Tibial nerve (tissue), 4 donors: ENCODE results near the gene TFEB.

ENCODE experiments used
- EP300 ChIP-seq, 2 donors: sonication (generic); formaldehyde crosslinking; IDR thresholded peaks; one replicate each; pipeline ENCODE4 v1.6.1; 2017; ENCODE audit warnings: antibody characterized with exemption in 2 of 2, mild to moderate bottlenecking in 1 of 2
- POLR2A ChIP-seq, 2 donors: fragments of 450-650 bp; IDR thresholded peaks; one replicate each; pipeline ENCODE4 v1.6.1; 2017; ENCODE audit warnings: antibody characterized with exemption in 2 of 2, mild to moderate bottlenecking in 2 of 2, moderate library complexity in 2 of 2
- TF ChIP-seq, protein P1 (sequence below), 5 experiments: fragments of 200-600 bp in 3 of 5; fragments of 450-650 bp in 2 of 5; sonication (generic) in 3 of 5; IDR thresholded peaks; one replicate each; pipeline ENCODE4 v1.5.1; 2016 to 2019; ENCODE audit warnings: antibody characterized with exemption in 5 of 5, mild to moderate bottlenecking in 3 of 5, moderate library complexity in 2 of 5

DNA sequence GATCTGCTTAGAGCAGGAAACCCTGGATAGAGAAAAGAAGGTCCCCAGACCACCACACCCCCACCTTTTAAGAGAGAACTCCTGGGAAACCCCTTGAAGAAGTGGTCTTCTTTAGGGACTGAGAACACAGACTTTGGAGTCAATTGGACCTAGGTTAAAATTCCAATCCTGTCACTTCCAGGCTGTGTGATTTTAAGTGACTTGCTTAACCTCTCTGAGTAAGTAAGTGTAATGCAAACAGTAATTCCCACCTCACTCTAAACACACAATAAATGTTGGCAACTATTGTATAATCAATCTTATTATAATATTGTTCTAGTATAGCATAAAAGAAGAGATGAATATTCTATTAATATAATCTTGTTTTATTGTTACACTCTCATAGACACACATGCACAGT lies 3.3 kb downstream of the TFEB start:
- TF ChIP-seq, protein P1, sequence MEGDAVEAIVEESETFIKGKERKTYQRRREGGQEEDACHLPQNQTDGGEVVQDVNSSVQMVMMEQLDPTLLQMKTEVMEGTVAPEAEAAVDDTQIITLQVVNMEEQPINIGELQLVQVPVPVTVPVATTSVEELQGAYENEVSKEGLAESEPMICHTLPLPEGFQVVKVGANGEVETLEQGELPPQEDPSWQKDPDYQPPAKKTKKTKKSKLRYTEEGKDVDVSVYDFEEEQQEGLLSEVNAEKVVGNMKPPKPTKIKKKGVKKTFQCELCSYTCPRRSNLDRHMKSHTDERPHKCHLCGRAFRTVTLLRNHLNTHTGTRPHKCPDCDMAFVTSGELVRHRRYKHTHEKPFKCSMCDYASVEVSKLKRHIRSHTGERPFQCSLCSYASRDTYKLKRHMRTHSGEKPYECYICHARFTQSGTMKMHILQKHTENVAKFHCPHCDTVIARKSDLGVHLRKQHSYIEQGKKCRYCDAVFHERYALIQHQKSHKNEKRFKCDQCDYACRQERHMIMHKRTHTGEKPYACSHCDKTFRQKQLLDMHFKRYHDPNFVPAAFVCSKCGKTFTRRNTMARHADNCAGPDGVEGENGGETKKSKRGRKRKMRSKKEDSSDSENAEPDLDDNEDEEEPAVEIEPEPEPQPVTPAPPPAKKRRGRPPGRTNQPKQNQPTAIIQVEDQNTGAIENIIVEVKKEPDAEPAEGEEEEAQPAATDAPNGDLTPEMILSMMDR (IDR thresholded peaks at IDR 0.05), result no peak
- TF ChIP-seq EP300 (IDR thresholded peaks at IDR 0.05) (no peak), POLR2A (IDR thresholded peaks at IDR 0.05) (no peak)
